ENCODE data around the gene PIGH.

DNA sequence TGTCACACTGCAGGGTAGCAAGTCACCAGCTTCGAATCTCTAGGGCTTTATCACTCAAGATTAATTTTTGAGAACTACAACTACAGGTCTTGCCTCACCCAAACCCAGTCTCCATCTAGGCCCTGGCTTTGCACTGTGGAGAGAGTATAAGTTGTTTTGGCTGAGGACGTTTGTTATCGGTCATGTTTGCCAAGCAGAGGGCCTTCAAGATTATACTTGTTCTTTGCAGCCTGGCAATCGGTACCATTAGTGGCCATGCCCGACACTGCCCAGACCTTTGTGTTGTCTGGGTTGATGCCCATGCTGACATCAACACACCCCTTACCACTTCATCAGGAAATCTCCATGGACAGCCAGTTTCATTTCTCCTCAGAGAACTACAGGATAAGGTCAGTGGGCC lies 45.3 kb upstream of the PIGH start:
- TF ChIP-seq, protein P1, sequence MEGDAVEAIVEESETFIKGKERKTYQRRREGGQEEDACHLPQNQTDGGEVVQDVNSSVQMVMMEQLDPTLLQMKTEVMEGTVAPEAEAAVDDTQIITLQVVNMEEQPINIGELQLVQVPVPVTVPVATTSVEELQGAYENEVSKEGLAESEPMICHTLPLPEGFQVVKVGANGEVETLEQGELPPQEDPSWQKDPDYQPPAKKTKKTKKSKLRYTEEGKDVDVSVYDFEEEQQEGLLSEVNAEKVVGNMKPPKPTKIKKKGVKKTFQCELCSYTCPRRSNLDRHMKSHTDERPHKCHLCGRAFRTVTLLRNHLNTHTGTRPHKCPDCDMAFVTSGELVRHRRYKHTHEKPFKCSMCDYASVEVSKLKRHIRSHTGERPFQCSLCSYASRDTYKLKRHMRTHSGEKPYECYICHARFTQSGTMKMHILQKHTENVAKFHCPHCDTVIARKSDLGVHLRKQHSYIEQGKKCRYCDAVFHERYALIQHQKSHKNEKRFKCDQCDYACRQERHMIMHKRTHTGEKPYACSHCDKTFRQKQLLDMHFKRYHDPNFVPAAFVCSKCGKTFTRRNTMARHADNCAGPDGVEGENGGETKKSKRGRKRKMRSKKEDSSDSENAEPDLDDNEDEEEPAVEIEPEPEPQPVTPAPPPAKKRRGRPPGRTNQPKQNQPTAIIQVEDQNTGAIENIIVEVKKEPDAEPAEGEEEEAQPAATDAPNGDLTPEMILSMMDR (IDR thresholded peaks at IDR 0.05; ENCODE audit: low read depth, low read length) = no peak
- no peak for TF ChIP-seq EZH2phosphoT487 (IDR thresholded peaks at IDR 0.05; ENCODE audit: low read depth)
